ENCODE measurements around the gene HDHD5. TPM values are rescaled to one million over a fixed set of nuclear protein-coding genes. Genes with fewer than 3 reads are reported as not detected.

The HDHD5 gene
- total and polyA plus RNA-seq, 4 donors = 13.2 to 46.1 (median 35.9) TPM

GRCh38 chr22:17120281-17120680 is 38.8 kb downstream of the HDHD5 start:
- TF ChIP-seq FOXA2 (IDR thresholded peaks at IDR 0.05) (no peak), MAX (IDR thresholded peaks at IDR 0.05) (no peak), EGR1 (IDR thresholded peaks at IDR 0.05; ENCODE audit: low read depth in 2 of 2) (no peak), CTCF (IDR thresholded peaks at IDR 0.05; ENCODE audit: low read depth, low read length, missing input control) (peak; percentile 2), ZBTB33 (IDR thresholded peaks at IDR 0.05) (no peak), ATF3 (IDR thresholded peaks at IDR 0.05) (no peak), RXRA (IDR thresholded peaks at IDR 0.05) (no peak), GABPA (IDR thresholded peaks at IDR 0.05 in 1 of 2, conservative IDR thresholded peaks at IDR 0.05 in 1 of 2) (no peak), NR2F2 (IDR thresholded peaks at IDR 0.05) (no peak), YY1 (IDR thresholded peaks at IDR 0.05) (no peak), FOXA1 (IDR thresholded peaks at IDR 0.05) (no peak), RAD21 (IDR thresholded peaks at IDR 0.05) (no peak), REST (IDR thresholded peaks at IDR 0.05) (peak; percentile 98)
- DNase-seq (ENCODE audit: low spot score) = peak; percentile 61
- no peak overlapping the region for H3K9ac ChIP-seq (ENCODE audit: low read depth in 1 of 2, low read length in 2 of 2)
- H3K36me3 ChIP-seq (ENCODE audit: control insufficient read depth in 4 of 4, insufficient read depth in 3 of 4, low read depth in 1 of 4, low read length in 3 of 4) = no peaks in the 10 kb centered on the region
- H3K27me3 ChIP-seq (ENCODE audit: control insufficient read depth in 4 of 4, insufficient read depth in 4 of 4, low read length in 3 of 4) = peaks cover 0 to 7% (median 4%) of the 10 kb centered on the region in 4 donors
- 6% methylated on average over 45 of the region's 45 CpGs for WGBS
- peak overlapping the region in 1 of 3 donors; percentile 67 for H3K4me3 ChIP-seq (ENCODE audit: low read depth in 1 of 3, low read length in 3 of 3)
- no peaks in the 10 kb centered on the region for H3K9me3 ChIP-seq (ENCODE audit: control insufficient read depth in 4 of 4, low read length in 3 of 4)
- H3K27ac ChIP-seq (ENCODE audit: low read depth in 1 of 2, low read length in 2 of 2) = no peak overlapping the region
- peaks cover 7 to 19% (median 13%) of the 10 kb centered on the region in 4 donors for H3K4me1 ChIP-seq (ENCODE audit: control insufficient read depth in 4 of 4, insufficient read depth in 4 of 4, low read length in 3 of 4)

GRCh38 chr22:17119481-17120202 is 39.4 kb downstream of the HDHD5 start:
- no peak overlapping the region for H3K9ac ChIP-seq (ENCODE audit: low read depth in 1 of 2, low read length in 2 of 2)
- H3K27me3 ChIP-seq (ENCODE audit: control insufficient read depth in 4 of 4, insufficient read depth in 4 of 4, low read length in 3 of 4) = peaks cover 0 to 7% (median 4%) of the 10 kb centered on the region in 4 donors
- no peaks in the 10 kb centered on the region for H3K36me3 ChIP-seq (ENCODE audit: control insufficient read depth in 4 of 4, insufficient read depth in 3 of 4, low read depth in 1 of 4, low read length in 3 of 4)
- 30% methylated on average over 63 of the region's 63 CpGs for WGBS
- no peak overlapping the region for H3K27ac ChIP-seq (ENCODE audit: low read depth in 1 of 2, low read length in 2 of 2)
- no peak for DNase-seq (ENCODE audit: low spot score)
- H3K9me3 ChIP-seq (ENCODE audit: control insufficient read depth in 4 of 4, low read length in 3 of 4) = no peaks in the 10 kb centered on the region
- peak overlapping the region in 1 of 3 donors; percentile 67 for H3K4me3 ChIP-seq (ENCODE audit: low read depth in 1 of 3, low read length in 3 of 3)
- TF ChIP-seq CTCF (IDR thresholded peaks at IDR 0.05; ENCODE audit: low read depth, low read length, missing input control) (peak; percentile 37), RAD21 (IDR thresholded peaks at IDR 0.05) (peak; percentile 71 to 75), EGR1 (IDR thresholded peaks at IDR 0.05; ENCODE audit: low read depth in 2 of 2) (no peak)
- H3K4me1 ChIP-seq (ENCODE audit: control insufficient read depth in 4 of 4, insufficient read depth in 4 of 4, low read length in 3 of 4) = peaks cover 7 to 19% (median 13%) of the 10 kb centered on the region in 4 donors

Measured in liver (tissue), 9 donors.